Mesothelial cell of epicardium (in vitro differentiated cells): ENCODE results near the gene CTDP1. TPM values are rescaled to one million over a fixed set of nuclear protein-coding genes. Genes with fewer than 3 reads are reported as not detected.

Source experiments
- DNase-seq, 2 experiments: peaks; one replicate each; pipeline ENCODE4 v3.0.0; 2021; ENCODE audit warnings: low spot score in 2 of 2; ENCODE audit not compliant: unreplicated experiment in 2 of 2
- H3K27ac Mint-ChIP-seq: 2 replicates; pipeline ENCODE4 v1.8.0; 2021; ENCODE audit warnings: mixed read lengths
- H3K27me3 Mint-ChIP-seq: 2 replicates; pipeline ENCODE4 v1.8.0; 2021; ENCODE audit warnings: low read depth, mixed read lengths
- H3K36me3 Mint-ChIP-seq: 2 replicates; pipeline ENCODE4 v1.8.0; 2021; ENCODE audit warnings: mixed read lengths
- H3K4me1 Mint-ChIP-seq: 2 replicates; pipeline ENCODE4 v1.8.0; 2021; ENCODE audit warnings: mixed read lengths
- H3K4me3 Mint-ChIP-seq: 2 replicates; pipeline ENCODE4 v1.8.0; 2021; ENCODE audit warnings: mild to moderate bottlenecking, moderate library complexity, mixed read lengths
- H3K9me3 Mint-ChIP-seq: 2 replicates; pipeline ENCODE4 v1.8.0; 2021; ENCODE audit warnings: mixed read lengths
- total RNA-seq: library from RNA; stranded (reverse); gene quantifications from 3 replicates; pipeline ENCODE4 v1.2.1, GENCODE V29; 2021
- TF ChIP-seq, protein P1 (sequence below): fragments of 200-600 bp; sonication (generic); IDR thresholded peaks from one replicate; pipeline ENCODE4 v1.5.0; 2021; ENCODE audit warnings: antibody characterized with exemption; ENCODE audit not compliant: unreplicated experiment

CTDP1 gene
- total RNA-seq, 1 donor from 2014 or later: 24.1 TPM

GRCh38 chr18:79779700-79780190, 100.1 kb downstream of the CTDP1 start:
- peak in 1 of 2 experiments; percentile 21 for DNase-seq
- Mint-ChIP-seq H3K27me3 (peaks cover 61% of the 10 kb centered on the region), H3K4me3 (no peak overlapping the region), H3K9me3 (no peaks in the 10 kb centered on the region), H3K27ac (no peak overlapping the region), H3K36me3 (no peaks in the 10 kb centered on the region), H3K4me1 (no peaks in the 10 kb centered on the region)
- TF ChIP-seq, protein P1, sequence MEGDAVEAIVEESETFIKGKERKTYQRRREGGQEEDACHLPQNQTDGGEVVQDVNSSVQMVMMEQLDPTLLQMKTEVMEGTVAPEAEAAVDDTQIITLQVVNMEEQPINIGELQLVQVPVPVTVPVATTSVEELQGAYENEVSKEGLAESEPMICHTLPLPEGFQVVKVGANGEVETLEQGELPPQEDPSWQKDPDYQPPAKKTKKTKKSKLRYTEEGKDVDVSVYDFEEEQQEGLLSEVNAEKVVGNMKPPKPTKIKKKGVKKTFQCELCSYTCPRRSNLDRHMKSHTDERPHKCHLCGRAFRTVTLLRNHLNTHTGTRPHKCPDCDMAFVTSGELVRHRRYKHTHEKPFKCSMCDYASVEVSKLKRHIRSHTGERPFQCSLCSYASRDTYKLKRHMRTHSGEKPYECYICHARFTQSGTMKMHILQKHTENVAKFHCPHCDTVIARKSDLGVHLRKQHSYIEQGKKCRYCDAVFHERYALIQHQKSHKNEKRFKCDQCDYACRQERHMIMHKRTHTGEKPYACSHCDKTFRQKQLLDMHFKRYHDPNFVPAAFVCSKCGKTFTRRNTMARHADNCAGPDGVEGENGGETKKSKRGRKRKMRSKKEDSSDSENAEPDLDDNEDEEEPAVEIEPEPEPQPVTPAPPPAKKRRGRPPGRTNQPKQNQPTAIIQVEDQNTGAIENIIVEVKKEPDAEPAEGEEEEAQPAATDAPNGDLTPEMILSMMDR: no peak

DNA sequence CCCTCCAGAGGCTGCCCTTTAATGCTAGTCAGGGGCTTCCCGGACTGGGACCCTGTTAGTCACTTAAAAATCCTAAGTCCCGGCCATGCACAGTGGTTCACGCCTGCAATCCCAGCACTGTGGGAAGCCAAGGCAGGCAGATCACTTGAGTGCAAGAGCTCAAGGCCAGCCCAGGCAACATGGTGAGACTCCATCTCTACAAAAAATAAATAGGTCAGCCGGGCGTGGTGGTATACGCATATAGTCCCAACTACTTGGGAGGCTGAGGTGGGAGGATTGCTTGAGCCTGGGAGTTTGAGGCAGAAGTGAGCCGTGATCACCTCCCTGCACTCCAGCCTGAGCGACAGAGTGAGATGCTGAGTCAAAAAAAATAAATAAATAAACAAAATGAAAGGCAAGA, 100.9 kb downstream of the CTDP1 start:
- DNase-seq: peak in 1 of 2 experiments; percentile 35
- H3K27ac Mint-ChIP-seq: no peak overlapping the region
- peaks cover 64% of the 10 kb centered on the region for H3K27me3 Mint-ChIP-seq
- H3K4me1 Mint-ChIP-seq: no peaks in the 10 kb centered on the region
- no peaks in the 10 kb centered on the region for H3K36me3 Mint-ChIP-seq
- no peak overlapping the region for H3K4me3 Mint-ChIP-seq
- TF ChIP-seq, protein P1: no peak
- H3K9me3 Mint-ChIP-seq: no peaks in the 10 kb centered on the region

GRCh38 chr18:79781331-79781941, 101.8 kb downstream of the CTDP1 start:
- TF ChIP-seq, protein P1: no peak
- Mint-ChIP-seq H3K9me3 (no peaks in the 10 kb centered on the region), H3K27ac (no peak overlapping the region), H3K27me3 (peaks cover 64% of the 10 kb centered on the region), H3K36me3 (no peaks in the 10 kb centered on the region), H3K4me3 (no peak overlapping the region), H3K4me1 (no peaks in the 10 kb centered on the region)
- no peak for DNase-seq

DNA sequence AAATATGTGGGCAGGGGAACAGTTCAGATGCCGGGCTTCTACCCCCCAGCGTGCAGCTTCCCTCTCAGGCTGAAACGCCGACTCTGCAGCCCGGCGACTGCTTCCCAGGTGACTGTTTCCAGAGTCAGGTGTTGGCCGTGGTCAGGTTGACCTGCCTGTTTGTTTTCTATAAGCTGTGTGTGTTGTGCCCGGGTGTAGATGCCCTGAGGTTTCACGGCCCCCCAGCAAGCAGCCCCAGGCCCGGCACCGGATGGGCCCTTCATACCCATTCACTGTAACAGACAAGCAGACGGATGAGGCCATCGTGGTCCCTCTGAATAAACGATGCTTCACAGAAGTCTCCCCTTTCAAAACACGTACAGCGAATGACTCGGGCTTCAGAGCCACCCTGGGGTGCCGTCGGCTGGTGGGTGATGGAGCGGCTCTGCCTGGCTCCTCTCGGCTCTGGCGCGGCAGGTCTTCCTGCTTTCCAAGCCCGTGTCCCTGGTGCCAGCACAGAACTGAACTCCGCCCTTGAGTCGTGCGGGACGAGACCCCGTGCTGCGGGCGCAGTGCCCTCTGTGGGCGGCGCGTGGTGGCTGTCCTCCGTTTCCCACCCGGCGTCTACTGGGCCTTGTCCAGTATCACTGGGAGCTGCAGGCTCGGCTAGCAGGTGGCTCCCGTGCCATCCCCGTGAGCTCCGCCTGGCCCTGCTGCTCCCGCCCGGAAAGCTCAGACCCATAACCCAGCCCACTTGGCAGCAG, 103.1 kb downstream of the CTDP1 start:
- Mint-ChIP-seq H3K4me1 (peaks cover 1% of the 10 kb centered on the region), H3K27me3 (peaks cover 64% of the 10 kb centered on the region), H3K36me3 (no peaks in the 10 kb centered on the region), H3K27ac (no peak overlapping the region), H3K9me3 (no peaks in the 10 kb centered on the region), H3K4me3 (no peak overlapping the region)
- DNase-seq: no peak
- TF ChIP-seq, protein P1: no peak

GRCh38 chr18:79784071-79784913, 104.7 kb downstream of the CTDP1 start:
- peaks cover 63% of the 10 kb centered on the region for H3K27me3 Mint-ChIP-seq
- H3K9me3 Mint-ChIP-seq: no peaks in the 10 kb centered on the region
- TF ChIP-seq, protein P1: no peak
- H3K27ac Mint-ChIP-seq: no peak overlapping the region
- no peaks in the 10 kb centered on the region for H3K36me3 Mint-ChIP-seq
- peaks cover 3% of the 10 kb centered on the region for H3K4me1 Mint-ChIP-seq
- no peak for DNase-seq
- H3K4me3 Mint-ChIP-seq: no peak overlapping the region
